GM18505 (cell line): ENCODE data around the gene SLC18A3.

Source experiments
- ATAC-seq: cut with Tn5 transposase; IDR thresholded peaks from one replicate; pipeline ENCODE4 v1.9.1; 2021; ENCODE audit not compliant: unreplicated experiment
- POLR2A ChIP-seq: IDR thresholded peaks from 4 replicates; pipeline ENCODE4 v1.6.1; 2011; ENCODE audit warnings: borderline replicate concordance; ENCODE audit not compliant: insufficient read depth, insufficient read length; ENCODE audit errors: extremely low read depth

Gene SLC18A3

DNA sequence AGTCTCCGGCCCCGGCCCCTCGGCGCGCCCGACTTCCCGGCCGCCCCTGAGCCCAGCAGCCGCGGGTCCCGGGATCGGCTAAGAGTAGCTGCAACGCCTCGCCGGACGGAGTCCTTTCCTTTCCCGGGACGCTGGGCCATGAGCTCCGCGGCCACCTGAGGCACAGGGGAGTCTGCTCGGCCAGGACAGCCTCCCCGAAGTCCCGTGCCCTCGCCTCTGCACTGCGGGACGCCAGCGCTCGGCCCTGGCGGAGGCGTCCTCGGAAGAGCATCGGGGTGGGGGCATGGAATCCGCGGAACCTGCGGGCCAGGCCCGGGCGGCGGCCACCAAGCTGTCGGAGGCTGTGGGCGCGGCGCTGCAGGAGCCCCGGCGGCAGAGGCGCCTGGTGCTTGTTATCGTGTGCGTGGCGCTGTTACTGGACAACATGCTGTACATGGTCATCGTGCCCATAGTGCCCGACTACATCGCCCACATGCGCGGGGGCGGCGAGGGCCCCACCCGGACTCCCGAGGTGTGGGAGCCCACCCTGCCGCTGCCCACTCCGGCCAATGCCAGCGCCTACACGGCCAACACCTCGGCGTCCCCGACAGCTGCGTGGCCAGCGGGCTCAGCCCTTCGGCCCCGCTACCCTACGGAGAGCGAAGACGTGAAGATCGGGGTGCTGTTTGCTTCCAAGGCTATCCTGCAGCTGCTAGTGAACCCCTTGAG, 502 bp downstream of the SLC18A3 start:
- TF ChIP-seq POLR2A = no peak
- no peak for ATAC-seq

DNA sequence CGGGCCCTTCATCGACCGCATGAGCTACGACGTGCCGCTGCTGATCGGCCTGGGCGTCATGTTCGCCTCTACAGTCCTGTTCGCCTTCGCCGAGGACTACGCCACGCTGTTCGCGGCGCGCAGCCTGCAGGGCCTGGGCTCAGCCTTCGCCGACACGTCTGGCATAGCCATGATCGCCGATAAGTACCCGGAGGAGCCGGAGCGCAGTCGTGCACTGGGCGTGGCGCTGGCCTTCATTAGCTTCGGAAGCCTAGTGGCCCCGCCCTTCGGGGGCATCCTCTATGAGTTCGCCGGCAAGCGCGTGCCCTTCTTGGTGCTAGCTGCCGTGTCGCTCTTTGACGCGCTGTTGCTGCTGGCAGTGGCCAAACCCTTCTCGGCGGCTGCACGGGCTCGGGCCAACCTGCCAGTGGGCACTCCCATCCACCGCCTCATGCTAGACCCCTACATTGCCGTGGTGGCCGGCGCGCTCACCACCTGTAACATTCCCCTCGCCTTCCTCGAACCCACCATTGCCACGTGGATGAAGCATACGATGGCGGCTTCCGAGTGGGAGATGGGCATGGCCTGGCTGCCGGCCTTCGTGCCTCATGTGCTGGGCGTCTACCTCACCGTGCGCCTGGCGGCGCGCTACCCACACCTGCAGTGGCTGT, 1.2 kb downstream of the SLC18A3 start:
- no peak for TF ChIP-seq POLR2A
- no peak for ATAC-seq

DNA sequence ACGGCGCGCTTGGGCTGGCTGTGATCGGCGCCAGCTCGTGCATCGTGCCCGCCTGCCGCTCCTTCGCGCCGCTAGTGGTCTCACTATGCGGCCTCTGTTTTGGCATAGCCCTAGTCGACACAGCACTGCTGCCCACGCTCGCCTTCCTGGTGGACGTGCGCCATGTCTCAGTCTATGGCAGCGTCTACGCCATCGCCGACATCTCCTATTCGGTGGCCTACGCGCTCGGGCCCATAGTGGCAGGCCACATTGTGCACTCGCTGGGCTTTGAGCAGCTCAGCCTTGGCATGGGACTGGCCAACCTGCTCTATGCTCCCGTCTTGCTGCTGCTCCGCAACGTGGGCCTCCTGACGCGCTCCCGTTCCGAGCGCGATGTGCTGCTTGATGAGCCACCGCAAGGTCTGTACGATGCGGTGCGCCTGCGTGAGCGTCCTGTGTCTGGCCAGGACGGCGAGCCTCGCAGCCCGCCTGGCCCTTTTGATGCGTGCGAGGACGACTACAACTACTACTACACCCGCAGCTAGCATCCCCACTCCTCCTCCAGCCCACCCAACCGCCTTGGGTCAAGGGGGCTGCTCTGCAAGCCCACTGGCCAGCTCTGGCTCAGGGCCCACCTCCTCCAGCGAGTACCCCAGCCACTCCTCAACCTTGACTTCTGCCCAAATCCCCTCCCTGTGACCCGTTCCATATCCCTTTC, 1.9 kb downstream of the SLC18A3 start:
- TF ChIP-seq POLR2A = no peak
- no peak for ATAC-seq

DNA sequence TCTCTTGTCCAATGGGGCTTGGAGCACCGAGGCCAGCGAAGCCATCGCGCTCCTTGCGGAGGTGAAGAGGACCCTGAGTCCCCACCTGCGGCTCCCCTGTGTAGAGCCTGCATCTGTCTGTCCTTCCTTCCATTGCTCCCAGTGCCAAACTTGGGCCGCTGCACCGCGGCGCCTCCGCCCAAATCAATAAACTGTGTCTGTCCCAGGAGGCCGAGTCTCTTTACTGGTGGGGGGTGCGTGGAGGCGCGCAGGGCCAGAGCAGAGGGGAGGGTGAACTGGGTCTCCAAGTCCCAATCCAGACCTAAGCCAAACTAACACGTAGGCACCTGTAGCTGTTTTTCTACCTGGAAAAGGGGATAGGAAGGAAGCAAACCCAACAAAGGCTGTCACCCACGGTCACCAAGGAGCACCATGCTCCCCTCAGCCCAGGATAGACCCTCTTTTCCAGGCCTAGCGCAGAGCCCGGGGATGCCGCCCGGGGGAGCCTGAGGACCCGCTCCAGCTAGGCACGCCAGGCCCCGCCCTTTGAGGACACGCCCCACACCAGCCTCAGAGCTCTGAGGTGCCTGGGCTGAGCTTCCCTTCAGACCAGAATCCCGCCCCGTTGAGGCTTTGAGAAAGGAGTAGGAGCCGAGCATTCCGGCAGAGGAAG, 2.5 kb downstream of the SLC18A3 start:
- no peak for ATAC-seq
- TF ChIP-seq POLR2A = no peak

DNA sequence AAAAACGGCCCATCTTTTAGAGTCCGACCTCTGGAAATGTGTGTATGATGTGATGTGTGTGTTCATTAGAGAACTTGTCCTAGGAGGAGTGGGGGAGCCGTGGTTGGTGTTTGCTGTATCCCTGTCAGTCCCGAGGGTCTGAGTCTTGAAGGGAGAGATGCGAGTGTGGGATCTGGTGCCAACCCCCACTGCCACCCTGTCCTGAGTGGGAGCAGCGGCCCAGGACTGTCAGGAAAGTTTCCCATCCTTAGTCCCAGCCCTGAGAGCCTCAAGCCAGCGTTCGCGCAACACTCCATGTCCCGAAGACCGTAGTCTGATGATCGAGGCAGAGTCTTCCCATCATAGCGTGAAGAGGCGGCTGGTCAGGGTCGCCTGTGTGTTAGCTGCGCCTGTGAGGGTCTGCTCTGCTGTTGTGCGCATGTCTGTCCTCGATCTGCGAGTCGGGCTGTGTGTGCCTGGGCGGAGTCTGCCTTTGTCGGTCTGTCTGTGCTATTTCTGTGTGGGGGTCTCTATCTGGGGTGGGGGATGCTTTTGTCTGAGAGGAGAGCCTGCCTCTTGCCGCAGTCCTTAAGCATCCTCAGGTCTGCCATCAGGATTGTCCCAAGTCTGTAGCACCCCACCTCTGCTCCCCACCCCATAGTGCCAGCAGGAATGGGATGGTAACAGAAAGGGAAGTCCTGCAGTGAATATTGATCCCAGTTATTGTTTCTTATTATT, 3.2 kb downstream of the SLC18A3 start:
- ATAC-seq = no peak

DNA sequence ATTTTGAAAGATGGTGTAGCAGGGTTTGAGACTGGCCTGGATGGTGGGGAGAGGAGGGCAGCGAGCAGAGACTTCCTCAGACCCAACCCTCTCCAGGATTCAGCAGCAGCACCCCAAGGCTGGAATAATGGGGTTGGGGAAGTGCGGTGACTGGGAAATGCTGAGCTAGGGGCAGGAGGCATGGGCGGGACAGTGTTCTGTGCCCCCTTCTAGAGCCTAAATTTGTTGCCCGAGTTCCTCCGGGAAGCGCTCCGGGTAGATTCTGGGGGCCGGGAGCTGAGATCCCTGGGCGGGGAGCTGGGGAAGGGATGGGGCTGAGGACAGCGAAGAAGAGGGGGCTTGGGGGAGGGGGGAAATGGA, 3.8 kb downstream of the SLC18A3 start, which contains the start of gene CHAT:
Gene CHAT (plus strand): TSS at position 156 of the 360 bp plus-strand sequence. CDS start 153 bp downstream, at position 309.
- ATAC-seq = no peak
- TF ChIP-seq POLR2A = no peak

More for the DNA sequence above, 3.2 kb downstream of the SLC18A3 start:
- no peak for TF ChIP-seq POLR2A

DNA sequence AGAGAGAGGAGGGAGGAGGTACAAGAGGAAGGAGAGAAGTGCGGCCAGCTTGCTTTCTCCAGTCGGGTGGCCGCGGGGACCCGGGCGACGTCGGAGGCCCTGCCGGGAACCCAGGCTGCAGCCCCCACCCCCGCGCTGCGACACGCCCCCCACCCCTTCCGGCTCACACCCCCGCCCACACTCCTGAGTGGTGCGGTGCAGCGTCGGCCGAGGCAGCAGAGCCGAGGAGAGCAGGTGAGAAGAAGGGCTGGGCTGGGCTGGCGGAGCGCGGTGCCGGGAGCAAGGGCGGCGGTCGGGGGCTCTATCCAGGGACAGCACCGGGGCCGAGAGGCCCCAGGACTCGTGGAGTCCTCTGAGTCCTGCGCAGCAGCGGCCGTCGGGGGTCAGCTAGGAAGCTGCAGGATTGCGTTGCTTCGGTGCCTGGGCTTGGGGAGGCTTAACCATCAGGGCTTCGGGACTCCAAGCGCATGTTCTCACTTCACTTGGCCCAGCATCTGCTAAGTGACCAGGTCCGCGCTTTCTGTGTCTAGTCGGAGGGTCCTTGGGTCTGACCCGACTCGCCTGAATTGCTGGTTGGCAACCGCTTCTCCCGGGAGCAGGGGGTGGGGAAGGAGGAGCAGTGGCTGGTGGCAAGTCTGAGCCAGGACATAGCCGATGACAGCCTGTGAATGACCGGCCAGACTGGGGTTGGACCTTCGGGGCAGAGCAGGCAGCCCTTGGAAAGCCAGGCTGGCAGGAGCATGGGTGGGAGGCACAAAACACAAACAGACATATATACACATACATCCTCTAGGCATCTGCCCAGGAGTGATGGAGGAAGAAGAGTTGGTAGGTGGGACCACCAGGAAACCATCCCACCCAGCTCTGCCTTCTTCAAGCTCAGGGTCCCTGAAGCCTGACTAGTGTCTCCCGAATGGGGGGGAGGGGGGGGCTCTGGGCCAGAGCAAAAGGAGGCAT, 4.4 kb downstream of the SLC18A3 start:
- no peak for TF ChIP-seq POLR2A
- no peak for ATAC-seq

DNA sequence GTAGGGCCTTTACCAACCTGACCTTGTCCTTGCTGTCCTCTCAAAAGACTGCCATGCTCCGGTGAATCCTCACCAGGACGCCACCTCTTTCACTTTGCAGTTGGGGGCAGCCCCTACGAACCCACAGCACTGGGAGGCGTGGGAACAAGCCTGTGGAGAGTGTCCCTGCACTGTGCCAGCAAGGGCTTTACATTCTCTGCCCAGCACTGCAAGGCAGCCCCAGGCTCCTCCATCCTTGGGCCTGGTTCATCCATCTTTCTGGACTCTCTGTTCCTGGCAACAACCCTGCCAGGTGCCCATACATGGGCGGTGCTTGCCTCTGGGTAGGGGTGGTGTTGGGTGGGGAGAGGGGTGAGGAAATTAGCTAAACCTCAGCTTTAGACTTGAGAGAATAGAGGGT, 5.1 kb downstream of the SLC18A3 start:
- no peak for ATAC-seq

DNA sequence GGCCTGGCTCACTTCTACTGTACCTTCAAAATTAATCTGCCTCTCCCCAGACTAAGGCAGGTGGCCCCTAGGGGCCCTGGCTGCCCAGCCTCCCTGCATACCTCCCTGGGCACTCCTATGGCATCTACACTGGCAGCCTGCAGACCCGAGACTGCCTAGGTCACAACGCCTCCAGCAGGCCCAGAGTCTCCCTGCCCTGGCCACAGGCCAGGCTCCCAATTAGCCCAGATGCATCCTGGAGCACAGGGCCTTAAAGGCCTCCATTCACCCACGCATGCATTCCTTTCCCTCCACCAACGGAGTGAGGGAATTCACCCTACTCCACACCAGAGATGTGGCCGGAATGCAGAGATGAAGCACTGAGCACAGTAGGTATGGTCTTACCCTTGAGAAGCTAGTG, 5.6 kb downstream of the SLC18A3 start:
- ATAC-seq = no peak
- no peak for TF ChIP-seq POLR2A

More for the DNA sequence above, 5.1 kb downstream of the SLC18A3 start:
- TF ChIP-seq POLR2A = no peak

DNA sequence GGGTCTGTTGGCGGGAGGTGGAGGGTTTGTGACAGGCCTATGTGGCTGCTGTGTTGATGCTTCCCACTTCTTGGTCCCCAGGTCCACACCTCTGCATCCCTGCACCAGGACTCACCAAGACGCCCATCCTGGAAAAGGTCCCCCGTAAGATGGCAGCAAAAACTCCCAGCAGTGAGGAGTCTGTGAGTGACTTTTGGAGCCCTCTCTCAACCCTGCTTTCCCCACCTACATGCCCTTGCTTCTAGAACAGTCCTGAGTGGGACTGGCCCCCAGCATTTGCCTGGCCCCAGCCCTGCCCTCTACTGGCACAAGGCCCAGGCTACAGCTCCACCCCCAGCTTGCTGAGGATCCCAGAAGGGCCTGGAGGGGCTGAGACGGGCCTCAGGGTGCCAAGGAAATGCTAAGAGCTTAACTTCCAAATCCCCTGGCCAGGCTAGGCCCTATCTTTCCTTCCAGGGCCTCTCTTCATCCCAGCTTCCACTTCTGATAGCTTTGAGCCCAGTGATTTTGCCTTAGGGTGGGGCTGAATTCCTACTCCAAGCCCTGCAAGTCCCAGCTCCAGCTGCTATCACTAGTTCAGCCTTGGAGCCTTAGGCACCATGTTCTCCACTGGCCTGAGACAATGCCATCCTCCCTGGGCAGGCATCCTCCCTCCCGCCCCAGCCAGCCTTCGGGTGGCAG, 6.5 kb downstream of the SLC18A3 start:
- no peak for TF ChIP-seq POLR2A
- ATAC-seq = no peak

DNA sequence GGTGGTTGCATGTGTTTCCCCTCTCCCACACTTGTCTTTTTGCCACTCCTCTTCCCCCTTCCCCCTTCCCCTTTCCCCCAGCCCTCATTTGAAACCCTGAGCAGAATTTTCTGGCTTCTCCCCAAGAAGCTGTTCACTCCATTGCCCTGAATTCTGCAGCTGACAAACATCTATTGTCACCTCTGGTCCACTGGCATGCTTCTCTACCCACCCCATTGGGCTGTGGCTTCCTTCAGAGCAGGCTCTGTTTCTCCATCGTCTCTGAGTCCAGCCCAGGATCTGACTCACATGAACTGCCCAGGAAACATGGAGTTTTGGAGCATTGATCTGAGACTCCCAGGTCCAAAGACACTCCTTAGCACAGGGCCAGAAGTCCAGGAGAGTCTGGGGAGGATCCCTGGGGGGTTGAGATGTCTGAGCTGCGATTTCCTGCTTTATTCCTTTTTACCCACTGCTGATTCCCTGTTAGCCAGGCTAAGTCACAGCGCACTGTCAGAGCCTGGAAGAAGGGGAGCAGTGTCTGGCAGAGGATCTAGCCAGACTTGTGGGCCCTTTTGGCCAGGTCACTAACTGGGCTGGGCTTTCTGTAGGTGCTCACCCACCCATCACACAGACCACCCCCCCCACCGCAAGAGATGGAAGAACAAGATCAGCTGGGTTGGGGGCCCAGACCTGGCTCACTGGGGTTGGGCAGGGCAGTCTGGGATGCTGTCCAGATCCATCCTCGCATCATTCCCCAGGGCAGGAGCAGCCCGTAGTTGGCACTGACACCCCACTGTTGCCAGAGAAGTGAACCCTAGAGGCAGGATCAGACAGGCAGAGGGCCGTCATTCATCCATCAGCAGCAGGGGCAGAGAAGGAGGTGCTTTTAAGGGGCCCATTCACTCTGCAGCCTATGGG, 7.3 kb downstream of the SLC18A3 start:
- no peak for TF ChIP-seq POLR2A
- no peak for ATAC-seq

DNA sequence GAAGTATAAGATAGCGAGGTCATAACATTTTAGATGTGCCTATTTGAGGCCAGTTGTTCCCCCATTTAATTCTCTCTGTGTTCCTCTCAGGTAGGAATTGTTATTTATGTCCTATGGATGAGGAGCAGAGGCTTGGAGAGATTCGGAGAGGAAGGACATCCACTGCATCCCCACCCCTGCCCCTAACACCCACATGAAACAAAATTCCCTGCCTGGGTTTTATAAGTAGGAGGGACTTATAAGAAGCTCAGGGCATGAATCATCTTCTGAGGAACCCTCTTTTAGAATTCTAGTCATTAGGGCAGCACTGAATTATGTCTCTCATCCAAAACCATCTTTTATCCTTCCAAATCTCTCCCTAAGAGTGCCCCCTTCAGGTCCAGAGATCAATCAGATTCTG, 8.7 kb downstream of the SLC18A3 start:
- no peak for ATAC-seq

More for the DNA sequence above, 8.7 kb downstream of the SLC18A3 start:
- no peak for TF ChIP-seq POLR2A
